Measurements from ENCODE around the gene NAGS.

Gene NAGS

GRCh38 chr17:43982171-43982570, 22.3 kb upstream of the NAGS start:
- H4K20me1 ChIP-seq (ENCODE audit: insufficient read depth, low read length), result no peaks in the 10 kb centered on the region
- no peak overlapping the region for H2AFZ ChIP-seq (ENCODE audit: low read length)
- TF ChIP-seq EZH2 (optimal IDR thresholded peaks at IDR 0.05; ENCODE audit: low read depth, low read length) (no peak), EZH2phosphoT487 (IDR thresholded peaks at IDR 0.05; ENCODE audit: low read length) (no peak), CTCF (IDR thresholded peaks at IDR 0.05; ENCODE audit: low read length) (no peak)
- no peaks in the 10 kb centered on the region for H3K79me2 ChIP-seq (ENCODE audit: low read length)
- DNase-seq, result no peak
- peaks cover 12% of the 10 kb centered on the region for H3K4me1 ChIP-seq (ENCODE audit: low read length)
- no peaks in the 10 kb centered on the region for H3K9me2 ChIP-seq (replicated peaks; ENCODE audit: insufficient read depth, low read length)
- no peaks in the 10 kb centered on the region for H3K36me3 ChIP-seq (replicated peaks; ENCODE audit: insufficient read depth, low read length)
- no peaks in the 10 kb centered on the region; the same call in 1 of the 2 replicates for H3K27me3 ChIP-seq (replicated peaks; ENCODE audit: insufficient read depth, low read length)
- H3K4me3 ChIP-seq (ENCODE audit: low read length), result no peak overlapping the region
- H3K27ac ChIP-seq (ENCODE audit: low read length), result no peak overlapping the region
- no peak overlapping the region for H3K4me2 ChIP-seq (ENCODE audit: low read depth, low read length)
- H3F3A ChIP-seq (ENCODE audit: insufficient read depth, low read length), result no peaks in the 10 kb centered on the region
- no peak overlapping the region for H3K9ac ChIP-seq (ENCODE audit: low read length)
- H3K9me3 ChIP-seq (replicated peaks; ENCODE audit: insufficient read depth, low read length), result no peaks in the 10 kb centered on the region

GRCh38 chr17:43983196-43983514, 21.3 kb upstream of the NAGS start:
- Histone ChIP-seq H4K20me1 (ENCODE audit: insufficient read depth, low read length) (no peaks in the 10 kb centered on the region), H3K79me2 (ENCODE audit: low read length) (no peaks in the 10 kb centered on the region), H3K9me2 (replicated peaks; ENCODE audit: insufficient read depth, low read length) (no peaks in the 10 kb centered on the region), H3K27ac (ENCODE audit: low read length) (no peak overlapping the region), H3F3A (ENCODE audit: insufficient read depth, low read length) (no peaks in the 10 kb centered on the region), H3K27me3 (replicated peaks; ENCODE audit: insufficient read depth, low read length) (no peaks in the 10 kb centered on the region; the same call in 1 of the 2 replicates), H3K4me3 (ENCODE audit: low read length) (no peak overlapping the region), H3K36me3 (replicated peaks; ENCODE audit: insufficient read depth, low read length) (no peaks in the 10 kb centered on the region), H3K4me2 (ENCODE audit: low read depth, low read length) (no peak overlapping the region), H3K9me3 (replicated peaks; ENCODE audit: insufficient read depth, low read length) (no peaks in the 10 kb centered on the region), H3K4me1 (ENCODE audit: low read length) (peaks cover 13% of the 10 kb centered on the region), H2AFZ (ENCODE audit: low read length) (no peak overlapping the region), H3K9ac (ENCODE audit: low read length) (no peak overlapping the region)
- no peak for DNase-seq
- TF ChIP-seq CTCF (IDR thresholded peaks at IDR 0.05; ENCODE audit: low read length), result no peak
- TF ChIP-seq EZH2phosphoT487 (IDR thresholded peaks at IDR 0.05; ENCODE audit: low read length), result no peak
- no peak for TF ChIP-seq EZH2 (optimal IDR thresholded peaks at IDR 0.05; ENCODE audit: low read depth, low read length)

GRCh38 chr17:43983515-43984411, 20.7 kb upstream of the NAGS start:
- DNase-seq, result no peak
- no peaks in the 10 kb centered on the region; the same call in 1 of the 2 replicates for H3K27me3 ChIP-seq (replicated peaks; ENCODE audit: insufficient read depth, low read length)
- no peaks in the 10 kb centered on the region for H3K79me2 ChIP-seq (ENCODE audit: low read length)
- no peak overlapping the region for H3K27ac ChIP-seq (ENCODE audit: low read length)
- no peak overlapping the region for H3K9ac ChIP-seq (ENCODE audit: low read length)
- H2AFZ ChIP-seq (ENCODE audit: low read length), result no peak overlapping the region
- no peak overlapping the region for H3K4me3 ChIP-seq (ENCODE audit: low read length)
- no peaks in the 10 kb centered on the region for H4K20me1 ChIP-seq (ENCODE audit: insufficient read depth, low read length)
- no peaks in the 10 kb centered on the region for H3K36me3 ChIP-seq (replicated peaks; ENCODE audit: insufficient read depth, low read length)
- H3K4me2 ChIP-seq (ENCODE audit: low read depth, low read length), result no peak overlapping the region
- H3F3A ChIP-seq (ENCODE audit: insufficient read depth, low read length), result no peaks in the 10 kb centered on the region
- no peaks in the 10 kb centered on the region for H3K9me3 ChIP-seq (replicated peaks; ENCODE audit: insufficient read depth, low read length)
- H3K4me1 ChIP-seq (ENCODE audit: low read length), result peaks cover 13% of the 10 kb centered on the region
- no peaks in the 10 kb centered on the region for H3K9me2 ChIP-seq (replicated peaks; ENCODE audit: insufficient read depth, low read length)
- TF ChIP-seq CTCF (IDR thresholded peaks at IDR 0.05; ENCODE audit: low read length) (no peak), EZH2 (optimal IDR thresholded peaks at IDR 0.05; ENCODE audit: low read depth, low read length) (no peak), EZH2phosphoT487 (IDR thresholded peaks at IDR 0.05; ENCODE audit: low read length) (no peak)

Measured in MM.1S (cell line).